Tibial nerve (tissue), 3 donors: ENCODE data around the gene TMLHE.
"Not testable (repeated sequence)": the region's sequence is repeated elsewhere in the genome, so short reads cannot be mapped to it uniquely, and the experiment has no call there.

Experiments
- POLR2A ChIP-seq, 2 donors: fragments of 450-650 bp; IDR thresholded peaks; one replicate each; pipeline ENCODE4 v1.6.1; 2017; ENCODE audit warnings: antibody characterized with exemption in 2 of 2, mild to moderate bottlenecking in 2 of 2, moderate library complexity in 2 of 2
- TF ChIP-seq, protein P1 (sequence below), 5 experiments: fragments of 200-600 bp in 3 of 5; fragments of 450-650 bp in 2 of 5; sonication (generic) in 3 of 5; IDR thresholded peaks; one replicate each; pipeline ENCODE4 v1.5.1; 2016 to 2019; ENCODE audit warnings: antibody characterized with exemption in 5 of 5, mild to moderate bottlenecking in 3 of 5, moderate library complexity in 2 of 5

DNA sequence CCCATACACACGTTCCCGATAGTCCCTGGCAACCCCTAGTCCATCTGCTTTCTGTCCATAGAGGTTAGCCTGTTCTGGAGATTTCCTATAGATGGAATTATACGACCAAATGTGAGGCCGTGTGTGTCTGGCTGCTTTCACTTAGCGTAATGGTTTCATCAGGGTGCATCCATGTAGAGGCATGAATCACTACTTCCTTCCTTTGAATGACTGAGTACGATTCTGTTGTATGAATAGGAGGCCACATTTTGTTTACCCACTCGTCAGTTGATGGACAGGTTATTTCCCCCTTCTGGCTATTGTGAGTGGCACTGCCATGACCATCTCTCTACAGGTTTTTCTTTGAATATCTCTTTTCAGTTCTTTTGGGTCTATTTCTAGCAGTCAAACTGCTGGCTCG lies 152.3 kb downstream of the TMLHE start:
- TF ChIP-seq, protein P1, sequence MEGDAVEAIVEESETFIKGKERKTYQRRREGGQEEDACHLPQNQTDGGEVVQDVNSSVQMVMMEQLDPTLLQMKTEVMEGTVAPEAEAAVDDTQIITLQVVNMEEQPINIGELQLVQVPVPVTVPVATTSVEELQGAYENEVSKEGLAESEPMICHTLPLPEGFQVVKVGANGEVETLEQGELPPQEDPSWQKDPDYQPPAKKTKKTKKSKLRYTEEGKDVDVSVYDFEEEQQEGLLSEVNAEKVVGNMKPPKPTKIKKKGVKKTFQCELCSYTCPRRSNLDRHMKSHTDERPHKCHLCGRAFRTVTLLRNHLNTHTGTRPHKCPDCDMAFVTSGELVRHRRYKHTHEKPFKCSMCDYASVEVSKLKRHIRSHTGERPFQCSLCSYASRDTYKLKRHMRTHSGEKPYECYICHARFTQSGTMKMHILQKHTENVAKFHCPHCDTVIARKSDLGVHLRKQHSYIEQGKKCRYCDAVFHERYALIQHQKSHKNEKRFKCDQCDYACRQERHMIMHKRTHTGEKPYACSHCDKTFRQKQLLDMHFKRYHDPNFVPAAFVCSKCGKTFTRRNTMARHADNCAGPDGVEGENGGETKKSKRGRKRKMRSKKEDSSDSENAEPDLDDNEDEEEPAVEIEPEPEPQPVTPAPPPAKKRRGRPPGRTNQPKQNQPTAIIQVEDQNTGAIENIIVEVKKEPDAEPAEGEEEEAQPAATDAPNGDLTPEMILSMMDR (IDR thresholded peaks at IDR 0.05): not testable (repeated sequence)
- TF ChIP-seq POLR2A (IDR thresholded peaks at IDR 0.05): not testable (repeated sequence)
